ENCODE data around the gene PSMA6.

GRCh38 chr14:35268946-35269345 lies 23.2 kb upstream of the PSMA6 start:
- TF ChIP-seq CTCF (IDR thresholded peaks at IDR 0.05; ENCODE audit: insufficient read depth, low read length) (no peak), REST (IDR thresholded peaks at IDR 0.05; ENCODE audit: insufficient replicate concordance, low read depth) (no peak), POLR2AphosphoS5 (IDR thresholded peaks at IDR 0.05; ENCODE audit: low read depth) (no peak), GABPA (IDR thresholded peaks at IDR 0.05; ENCODE audit: low read depth) (no peak)
